Transverse colon (tissue), 3 donors: ENCODE results near the gene PHF21B.

Experiments used
- CTCF ChIP-seq, 5 experiments: fragments of 200-600 bp in 3 of 5; fragments of 450-650 bp in 2 of 5; sonication (generic) in 3 of 5; IDR thresholded peaks; 1 replicate in 2 of 5; 2 replicates in 3 of 5; pipeline ENCODE4 v1.5.1; 2016 to 2017; ENCODE audit warnings: antibody characterized with exemption in 5 of 5, inconsistent platforms in 3 of 5, mild to moderate bottlenecking in 2 of 5, moderate library complexity in 1 of 5
- EP300 ChIP-seq: sonication (generic); formaldehyde crosslinking; IDR thresholded peaks from one replicate; pipeline ENCODE4 v1.6.1; 2017; ENCODE audit warnings: antibody characterized with exemption, low read depth

DNA sequence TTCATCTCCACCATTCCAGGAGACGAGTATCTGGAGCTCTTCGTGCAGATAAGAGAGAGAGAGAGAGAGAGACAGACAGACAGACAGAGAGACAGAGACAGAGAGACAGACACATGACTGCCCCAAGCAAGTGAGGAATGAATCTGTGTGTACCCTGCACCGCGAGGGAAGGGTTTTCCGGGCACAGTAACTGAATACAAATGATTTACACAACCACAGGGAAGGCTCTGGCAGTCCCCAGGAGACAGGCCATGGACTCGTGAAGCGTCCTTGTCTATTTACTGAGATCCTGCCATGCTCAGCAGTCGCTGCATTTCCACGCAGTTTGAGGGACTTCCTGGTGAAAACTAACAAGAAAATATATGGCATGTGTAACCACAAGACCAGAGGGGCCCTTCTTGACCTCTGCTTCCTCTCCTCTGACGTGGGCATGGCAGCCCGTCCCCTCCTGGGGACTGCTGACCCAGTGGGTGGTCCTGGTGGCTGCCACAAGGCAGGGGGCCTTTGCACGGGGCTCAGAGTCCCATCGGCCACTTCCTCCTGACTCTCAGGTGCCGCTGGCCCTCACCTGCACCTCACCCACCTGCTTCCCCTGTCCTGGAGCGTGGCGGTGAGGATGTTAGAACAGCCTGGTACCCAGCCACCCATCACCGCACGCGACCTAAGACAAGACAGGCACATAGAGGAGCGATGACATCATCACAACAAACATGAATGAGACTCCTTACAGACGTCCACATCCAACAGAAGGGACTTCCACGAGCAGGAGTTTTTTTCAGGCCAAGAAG, 75.9 kb downstream of the PHF21B start:
- TF ChIP-seq CTCF (IDR thresholded peaks at IDR 0.05) (no peak), EP300 (no peak)
